ENCODE results near the gene SNCA.

The SNCA gene

DNA sequence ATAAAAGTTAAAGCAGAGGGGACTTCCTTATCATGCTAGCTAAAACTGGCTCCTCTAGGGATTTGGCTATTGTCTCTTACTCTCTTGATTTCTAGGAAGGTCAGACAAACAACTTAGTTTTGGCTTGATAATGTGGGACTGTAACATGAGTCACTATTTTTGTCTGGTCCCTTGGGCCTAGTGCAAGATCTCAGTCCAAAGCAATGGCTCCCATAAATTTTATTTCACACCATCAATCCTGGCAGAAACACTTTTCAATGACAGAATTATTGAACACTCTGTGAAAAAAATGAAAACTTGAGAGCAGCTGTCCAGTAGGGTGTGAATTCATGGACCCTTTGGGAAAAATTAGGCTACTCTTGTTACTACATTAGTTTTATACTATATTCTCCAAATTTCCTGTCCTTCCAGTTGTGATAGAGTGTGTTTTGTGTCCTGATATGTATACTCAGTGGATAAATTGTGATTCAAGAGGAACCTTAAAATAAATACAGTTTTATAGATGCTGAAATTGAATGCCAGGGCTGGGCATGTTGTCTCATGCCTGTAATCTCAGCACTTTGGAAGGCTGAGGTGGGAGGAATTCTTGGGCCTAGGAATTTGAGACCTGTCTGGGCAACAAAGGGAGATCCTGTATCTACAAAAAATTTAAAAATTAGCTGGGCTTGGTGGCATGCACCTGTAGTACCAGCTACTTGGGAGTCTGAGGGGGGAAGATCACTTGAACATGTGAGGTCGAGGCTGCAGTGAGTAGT, 10.8 kb upstream of the SNCA start:
- Histone ChIP-seq H3K4me1 (peaks cover 0 to 10% (median 6%) of the 10 kb centered on the region in 10 experiments; a peak in 11 of 20 replicates), H3K27ac (no peak overlapping the region), H3K4me3 (no peak overlapping the region), H4K20me1 (no peaks in the 10 kb centered on the region), H3K9me3 (replicated peaks in 1 of 11) (peaks cover 22 to 29% (median 26%) of the 10 kb centered on the region in 11 experiments), H3K9ac (no peak overlapping the region), H3K4me2 (peak overlapping the region in 7 of 11 experiments; percentile 4 to 42 (median 36); a peak in 5 of 22 replicates), H3K36me3 (no peaks in the 10 kb centered on the region), H3K27me3 (no peaks in the 10 kb centered on the region)
- no peak for TF ChIP-seq Cebpa-rat (IDR thresholded peaks at IDR 0.05)

DNA sequence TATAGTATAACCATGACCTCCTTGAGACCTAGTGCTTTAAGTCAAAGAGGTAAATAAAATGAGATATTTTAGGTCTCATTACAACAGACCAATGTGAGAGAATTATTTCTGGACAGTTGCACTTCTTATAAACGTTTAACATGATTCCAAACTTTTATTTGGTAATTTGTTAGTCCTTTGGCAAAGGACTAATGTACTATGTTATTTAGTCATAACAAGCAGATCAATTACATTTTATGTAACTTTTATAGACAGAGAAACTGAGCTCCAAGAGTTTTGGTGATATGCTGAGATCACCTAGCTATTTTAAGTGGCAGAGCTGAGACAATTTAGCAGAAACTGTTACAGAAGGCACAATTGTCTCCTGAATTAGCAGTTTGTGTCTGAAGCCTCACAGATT, 2.6 kb upstream of the SNCA start:
- Histone ChIP-seq H3K9me3 (replicated peaks in 1 of 11) (no peaks in the 10 kb centered on the region), H3K36me3 (peaks cover 3 to 12% (median 4%) of the 10 kb centered on the region in 11 experiments; a peak in 20 of 22 replicates), H4K20me1 (no peaks in the 10 kb centered on the region), H3K27ac (no peak overlapping the region), H3K4me2 (no peak overlapping the region), H3K27me3 (no peaks in the 10 kb centered on the region; a peak in 1 of 22 replicates), H3K9ac (no peak overlapping the region), H3K4me3 (no peak overlapping the region), H3K4me1 (peaks cover 17 to 29% (median 23%) of the 10 kb centered on the region in 10 experiments)
- TF ChIP-seq Cebpa-rat (IDR thresholded peaks at IDR 0.05), result no peak

DNA sequence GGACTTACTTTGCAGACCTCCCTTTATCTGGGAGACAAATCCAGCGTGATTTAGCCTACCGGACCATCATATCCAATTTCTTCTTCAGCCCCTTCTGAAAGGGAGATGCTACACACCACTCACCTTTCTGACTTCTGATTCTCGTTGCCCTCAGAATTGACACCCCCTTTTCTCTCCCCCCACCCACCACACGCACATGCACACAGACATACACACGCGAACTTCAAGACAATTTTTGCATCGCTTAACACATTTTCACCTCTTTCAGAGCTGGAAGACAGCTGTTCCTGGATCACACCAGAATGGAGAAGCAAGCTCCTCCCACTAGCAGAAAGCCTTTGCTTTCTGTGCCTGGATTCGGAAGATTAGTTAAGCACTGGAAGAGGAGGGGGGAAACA, 1.0 kb upstream of the SNCA start:
- peak overlapping the region; percentile 74 to 99 (median 91) for H3K4me2 ChIP-seq
- peaks cover 19 to 27% (median 20%) of the 10 kb centered on the region in 11 experiments for H3K36me3 ChIP-seq
- H3K9ac ChIP-seq, result peak overlapping the region; percentile 78 to 94 (median 87); a peak in 21 of 22 replicates
- no peaks in the 10 kb centered on the region for H3K9me3 ChIP-seq (replicated peaks in 1 of 11)
- TF ChIP-seq Cebpa-rat (IDR thresholded peaks at IDR 0.05), result no peak
- no peaks in the 10 kb centered on the region for H4K20me1 ChIP-seq
- H3K4me1 ChIP-seq, result peaks cover 22 to 38% (median 32%) of the 10 kb centered on the region in 10 experiments
- H3K27me3 ChIP-seq, result no peaks in the 10 kb centered on the region; a peak in 1 of 22 replicates
- peak overlapping the region; percentile 81 to 93 (median 86); a peak in 18 of 22 replicates for H3K27ac ChIP-seq
- H3K4me3 ChIP-seq, result peak overlapping the region; percentile 73 to 95 (median 82)

DNA sequence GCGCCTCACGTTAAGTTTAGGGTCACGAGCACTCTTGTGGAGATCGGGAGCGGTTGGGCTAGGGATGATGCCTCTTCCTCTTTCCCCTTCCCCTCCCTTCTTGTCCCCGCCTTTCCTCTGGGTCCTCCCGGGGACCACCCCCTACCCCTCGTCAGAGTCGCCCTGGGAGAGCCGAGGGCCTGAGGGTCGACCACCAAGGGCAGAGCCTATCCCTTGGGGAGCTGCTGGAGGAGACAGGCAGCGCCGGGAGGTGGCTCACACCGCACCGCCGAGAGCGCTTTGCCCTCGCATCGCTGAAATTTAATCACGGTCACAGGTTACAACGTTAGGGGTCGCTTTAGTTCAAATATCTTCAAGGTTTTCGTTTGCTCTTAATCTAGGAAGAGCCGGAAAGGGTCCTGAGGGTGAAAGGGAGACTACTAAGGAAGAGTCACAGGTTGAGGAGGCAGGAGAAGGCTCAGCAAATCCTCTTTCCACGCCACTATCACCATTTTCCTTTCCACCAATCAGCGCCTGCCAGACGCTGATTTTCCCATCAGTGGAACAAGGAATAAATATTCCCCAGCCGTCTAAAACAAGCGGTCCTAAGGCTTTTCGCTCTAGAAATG, 528 bp upstream of the SNCA start:
- H3K4me2 ChIP-seq, result peak overlapping the region; percentile 74 to 99 (median 91)
- peak overlapping the region; percentile 81 to 93 (median 86) for H3K27ac ChIP-seq
- no peak for TF ChIP-seq Cebpa-rat (IDR thresholded peaks at IDR 0.05)
- H3K27me3 ChIP-seq, result no peaks in the 10 kb centered on the region; a peak in 1 of 22 replicates
- peak overlapping the region; percentile 73 to 95 (median 82) for H3K4me3 ChIP-seq
- H3K9me3 ChIP-seq (replicated peaks in 1 of 11), result no peaks in the 10 kb centered on the region
- peaks cover 19 to 32% (median 25%) of the 10 kb centered on the region in 11 experiments for H3K36me3 ChIP-seq
- no peaks in the 10 kb centered on the region for H4K20me1 ChIP-seq
- peak overlapping the region; percentile 78 to 94 (median 87) for H3K9ac ChIP-seq
- peaks cover 22 to 42% (median 32%) of the 10 kb centered on the region in 10 experiments for H3K4me1 ChIP-seq

DNA sequence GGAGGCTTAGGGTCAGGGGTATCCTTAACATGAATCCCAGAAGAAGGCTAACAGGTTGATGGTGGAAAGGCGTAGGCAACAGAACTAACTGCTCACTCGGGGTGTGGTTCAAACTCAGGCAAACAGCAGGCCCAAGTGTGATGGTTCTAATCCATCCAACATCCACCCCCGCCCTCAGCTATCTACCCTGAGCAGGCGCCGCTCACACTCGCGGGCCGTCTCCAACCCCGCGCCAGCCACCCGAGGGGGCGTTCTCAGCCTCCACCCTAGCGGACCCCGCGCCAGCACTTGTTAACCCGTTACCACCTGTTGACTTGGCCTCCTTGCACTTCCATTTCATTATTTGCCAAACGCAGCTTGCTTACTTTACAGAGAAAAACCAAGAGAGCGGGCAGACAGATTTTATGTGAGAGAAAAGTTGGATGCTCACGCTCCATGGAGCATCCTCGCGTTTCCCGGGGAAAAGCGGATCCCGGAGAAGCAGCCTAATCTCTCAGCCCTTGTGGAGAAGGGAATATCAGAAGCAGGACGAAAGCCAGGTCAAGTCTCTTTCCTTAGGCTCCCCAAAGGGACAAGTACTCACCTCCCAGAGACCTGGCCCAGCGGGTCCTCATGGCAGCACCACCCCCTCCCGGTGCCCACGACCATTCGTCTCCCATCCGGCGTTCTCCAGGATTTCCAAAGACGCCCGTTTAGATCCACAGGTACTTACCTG, 773 bp downstream of the SNCA start:
- no peaks in the 10 kb centered on the region; a peak in 1 of 22 replicates for H3K27me3 ChIP-seq
- peaks cover 0 to 11% (median 0%) of the 10 kb centered on the region in 11 experiments; a peak in 4 of 22 replicates for H3K9me3 ChIP-seq (replicated peaks in 1 of 11)
- peak overlapping the region; percentile 82 to 100 (median 93) for H3K4me2 ChIP-seq
- H3K36me3 ChIP-seq, result peaks cover 32 to 45% (median 37%) of the 10 kb centered on the region in 11 experiments
- H3K9ac ChIP-seq, result peak overlapping the region; percentile 78 to 94 (median 87)
- no peak for TF ChIP-seq Cebpa-rat (IDR thresholded peaks at IDR 0.05)
- H3K27ac ChIP-seq, result peak overlapping the region; percentile 81 to 93 (median 86)
- peaks cover 22 to 48% (median 32%) of the 10 kb centered on the region in 10 experiments for H3K4me1 ChIP-seq
- peak overlapping the region; percentile 73 to 95 (median 82) for H3K4me3 ChIP-seq
- H4K20me1 ChIP-seq, result no peaks in the 10 kb centered on the region

DNA sequence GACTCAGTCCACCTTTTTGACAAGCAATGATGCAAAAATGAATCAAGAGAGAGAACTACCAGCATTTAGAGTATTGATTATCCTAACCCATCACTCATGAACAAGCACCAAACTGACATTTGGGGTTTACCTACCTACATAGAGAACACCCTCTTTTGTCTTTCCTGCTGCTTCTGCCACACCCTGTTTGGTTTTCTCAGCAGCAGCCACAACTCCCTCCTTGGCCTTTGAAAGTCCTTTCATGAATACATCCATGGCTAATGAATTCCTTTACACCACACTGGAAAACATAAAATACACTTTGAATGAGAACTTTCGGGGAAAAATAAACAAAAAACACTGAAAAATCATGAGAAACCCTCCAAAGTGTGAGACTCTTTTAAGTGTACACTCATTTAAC, 1.5 kb downstream of the SNCA start:
- Histone ChIP-seq H3K9ac (peak overlapping the region in 9 of 11 experiments; percentile 84 to 94 (median 87); a peak in 16 of 22 replicates), H3K36me3 (peaks cover 36 to 53% (median 45%) of the 10 kb centered on the region in 11 experiments), H3K27me3 (no peaks in the 10 kb centered on the region; a peak in 1 of 22 replicates), H3K9me3 (replicated peaks in 1 of 11) (peaks cover 0 to 15% (median 0%) of the 10 kb centered on the region in 11 experiments; a peak in 5 of 22 replicates), H3K27ac (peak overlapping the region in 8 of 11 experiments; percentile 81 to 93 (median 88); a peak in 13 of 22 replicates), H4K20me1 (no peaks in the 10 kb centered on the region), H3K4me3 (peak overlapping the region; percentile 73 to 95 (median 82)), H3K4me2 (peak overlapping the region; percentile 82 to 100 (median 93)), H3K4me1 (peaks cover 24 to 56% (median 37%) of the 10 kb centered on the region in 10 experiments)
- no peak for TF ChIP-seq Cebpa-rat (IDR thresholded peaks at IDR 0.05)

DNA sequence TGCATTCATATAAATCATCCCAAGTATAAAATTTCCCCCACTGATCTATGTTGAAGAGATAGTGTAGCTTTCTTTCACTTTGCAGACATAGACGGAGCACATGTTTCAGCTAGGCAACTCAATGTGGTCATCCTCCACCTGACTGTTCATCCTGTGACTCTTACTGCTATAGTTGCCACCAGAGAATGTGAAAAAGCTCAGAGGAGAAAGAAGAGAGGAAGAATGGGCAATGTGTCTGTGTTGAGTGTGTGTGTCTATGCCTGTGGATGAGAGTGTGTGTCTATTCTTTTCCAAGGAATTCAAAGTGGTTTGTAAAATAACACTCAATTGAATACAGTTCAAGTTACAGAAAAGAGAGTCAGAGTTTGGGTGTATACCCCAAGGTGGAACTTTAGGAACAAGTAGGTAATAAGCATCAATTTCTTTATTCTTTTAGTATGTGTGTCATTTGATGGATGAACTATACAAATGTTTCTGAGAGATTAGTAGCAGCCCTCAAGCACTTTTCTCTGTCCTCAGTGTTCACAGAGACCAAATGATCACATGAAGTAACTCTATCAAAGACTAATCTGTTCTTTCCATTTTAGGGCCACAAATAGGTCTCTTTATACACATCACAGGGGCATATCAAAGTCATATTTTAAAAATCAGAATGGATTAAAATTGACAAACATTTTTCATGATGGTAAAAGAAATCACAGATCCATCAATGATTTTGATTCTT, 2.3 kb downstream of the SNCA start:
- Histone ChIP-seq H3K4me1 (peaks cover 32 to 63% (median 44%) of the 10 kb centered on the region in 10 experiments), H3K36me3 (peaks cover 36 to 56% (median 47%) of the 10 kb centered on the region in 11 experiments), H4K20me1 (no peaks in the 10 kb centered on the region), H3K9me3 (replicated peaks in 1 of 11) (peaks cover 0 to 15% (median 0%) of the 10 kb centered on the region in 11 experiments; a peak in 5 of 22 replicates), H3K4me3 (peak overlapping the region in 7 of 10 experiments; percentile 6 to 95 (median 83); a peak in 10 of 20 replicates), H3K9ac (peak overlapping the region in 1 of 11 experiments; percentile 16; a peak in 1 of 22 replicates), H3K27me3 (no peaks in the 10 kb centered on the region; a peak in 1 of 22 replicates), H3K4me2 (peak overlapping the region in 10 of 11 experiments; percentile 12 to 100 (median 88); a peak in 16 of 22 replicates), H3K27ac (peak overlapping the region in 5 of 11 experiments; percentile 1 to 88 (median 36); a peak in 4 of 22 replicates)
- TF ChIP-seq Cebpa-rat (IDR thresholded peaks at IDR 0.05), result no peak

Data from BLaER1 treated with 17β-estradiol and CSF1 and Interleukin-3, amounts not matched to agents 10 nM and 100 nM (cell line).